WTC11 (cell line): ENCODE measurements around the gene SCAANT1. TPM values are rescaled to one million over a fixed set of nuclear protein-coding genes. Genes with fewer than 3 reads are reported as not detected.

ENCODE experiments used
- ATAC-seq: fragments of 200-7000 bp; cut with Tn5 transposase; 2 replicates; pipeline ENCODE4 v1.10.0; 2021; ENCODE audit warnings: mild to moderate bottlenecking, moderate library complexity
- CTCF ChIA-PET: fragments of 300-600 bp; sonication (Branson Sonifier 250); formaldehyde crosslinking; loops from one replicate; lab custom pipeline; 2021; ENCODE audit warnings: antibody characterized with exemption; lab: Charles Lee
- POLR2A ChIA-PET: fragments of 350-600 bp; sonication (Branson Sonifier 250); formaldehyde crosslinking; loops from one replicate; lab custom pipeline; 2021; ENCODE audit warnings: antibody characterized with exemption; lab: Charles Lee
- DNase-seq: peaks from one replicate; pipeline ENCODE4 v3.0.0; 2021; ENCODE audit warnings: low spot score
- H3K27ac Mint-ChIP-seq: 2 replicates; pipeline ENCODE4 v1.8.0; 2021; ENCODE audit warnings: mixed read lengths
- H3K27me3 Mint-ChIP-seq: 2 replicates; pipeline ENCODE4 v1.8.0; 2021; ENCODE audit warnings: low read depth, mild to moderate bottlenecking, moderate library complexity, mixed read lengths
- H3K36me3 Mint-ChIP-seq: 2 replicates; pipeline ENCODE4 v1.8.0; 2021; ENCODE audit warnings: mixed read lengths
- H3K4me1 Mint-ChIP-seq: 2 replicates; pipeline ENCODE4 v1.8.0; 2022; ENCODE audit warnings: mixed read lengths
- H3K4me3 Mint-ChIP-seq: 2 replicates; pipeline ENCODE4 v1.8.0; 2021; ENCODE audit warnings: mild to moderate bottlenecking, moderate library complexity, mixed read lengths
- H3K9me3 Mint-ChIP-seq: 2 replicates; pipeline ENCODE4 v1.8.0; 2021; ENCODE audit warnings: mixed read lengths
- CDX4 ChIP-seq: fragments of 250-450 bp; sonication (Bioruptor Pico); IDR thresholded peaks from 2 replicates; pipeline ENCODE4 v1.9.0; 2021; ENCODE audit warnings: moderate library complexity, mild to moderate bottlenecking, inconsistent platforms, borderline replicate concordance
- E2F1 ChIP-seq: sonication (generic); formaldehyde crosslinking; IDR thresholded peaks from 2 replicates; pipeline ENCODE4 v1.8.0; 2022; ENCODE audit warnings: mild to moderate bottlenecking, missing genetic modification reagents
- ELF4 ChIP-seq: sonication (generic); formaldehyde crosslinking; IDR thresholded peaks from 2 replicates; pipeline ENCODE4 v1.8.1; 2022; ENCODE audit warnings: low read depth, mild to moderate bottlenecking, moderate library complexity, missing genetic modification reagents
- FOXP4 ChIP-seq: sonication (generic); formaldehyde crosslinking; IDR thresholded peaks from 2 replicates; pipeline ENCODE4 v1.8.0; 2022; ENCODE audit warnings: mild to moderate bottlenecking, missing genetic modification reagents
- GRHL2 ChIP-seq: fragments of 250-450 bp; sonication (Bioruptor Pico); IDR thresholded peaks from 2 replicates; pipeline ENCODE4 v1.8.0; 2022; ENCODE audit warnings: mild to moderate bottlenecking, moderate library complexity; ENCODE audit not compliant: insufficient replicate concordance, severe bottlenecking
- GTF2I ChIP-seq: fragments of 250-450 bp; sonication (Bioruptor Pico); conservative IDR thresholded peaks from 2 replicates; pipeline ENCODE4 v1.4.0; 2021; ENCODE audit warnings: mild to moderate bottlenecking
- HMGXB4 ChIP-seq: sonication (generic); formaldehyde crosslinking; IDR thresholded peaks from 2 replicates; pipeline ENCODE4 v1.8.1; 2023; ENCODE audit warnings: mild to moderate bottlenecking, moderate library complexity, missing genetic modification reagents
- NFYB ChIP-seq: sonication (generic); formaldehyde crosslinking; conservative IDR thresholded peaks from 2 replicates; pipeline ENCODE4 v1.8.0; 2022; ENCODE audit warnings: low read depth, missing genetic modification reagents
- NR2C2 ChIP-seq: sonication (generic); formaldehyde crosslinking; IDR thresholded peaks from 2 replicates; pipeline ENCODE4 v1.8.0; 2022; ENCODE audit warnings: mild to moderate bottlenecking, missing genetic modification reagents
- NR3C1 ChIP-seq: sonication (generic); formaldehyde crosslinking; conservative IDR thresholded peaks from 2 replicates; pipeline ENCODE4 v1.8.1; 2023; ENCODE audit warnings: low read depth, mild to moderate bottlenecking, missing genetic modification reagents
- PRDM15 ChIP-seq: sonication (generic); formaldehyde crosslinking; IDR thresholded peaks from 2 replicates; pipeline ENCODE4 v1.8.0; 2022; ENCODE audit warnings: missing genetic modification reagents
- STAT6 ChIP-seq: sonication (generic); formaldehyde crosslinking; conservative IDR thresholded peaks from 2 replicates; pipeline ENCODE4 v1.8.1; 2023; ENCODE audit warnings: mild to moderate bottlenecking, low read depth, missing genetic modification reagents, moderate library complexity
- ZNF121 ChIP-seq: sonication (generic); formaldehyde crosslinking; IDR thresholded peaks from 2 replicates; pipeline ENCODE4 v1.8.0; 2023; ENCODE audit warnings: missing genetic modification reagents
- ZNF317 ChIP-seq: sonication (generic); formaldehyde crosslinking; IDR thresholded peaks from 2 replicates; pipeline ENCODE4 v1.8.1; 2023; ENCODE audit warnings: low read depth, mild to moderate bottlenecking, moderate library complexity, missing genetic modification reagents, borderline replicate concordance
- ZNF423 ChIP-seq: fragments of 250-450 bp; sonication (Bioruptor Pico); IDR thresholded peaks from 2 replicates; pipeline ENCODE4 v2.1.2; 2022; ENCODE audit warnings: mild to moderate bottlenecking, moderate library complexity
- ZNF512 ChIP-seq: sonication (generic); formaldehyde crosslinking; IDR thresholded peaks from 2 replicates; pipeline ENCODE4 v1.8.1; 2022; ENCODE audit warnings: missing genetic modification reagents, borderline replicate concordance
- ZSCAN18 ChIP-seq: fragments of 250-450 bp; sonication (Bioruptor Pico); IDR thresholded peaks from 2 replicates; pipeline ENCODE4 v2.1.2; 2022; ENCODE audit warnings: mild to moderate bottlenecking, moderate library complexity
- total RNA-seq: library from RNA; stranded (reverse); gene quantifications from 3 replicates; pipeline ENCODE4 v1.2.3, GENCODE V29; 2021

Gene SCAANT1
- total RNA-seq, 1 experiment from 2014 or later = 1.3 TPM

- Mint-ChIP-seq H3K27ac (no peak overlapping the region), H3K4me1 (peaks cover 35% of the 10 kb centered on the region), H3K4me3 (no peak overlapping the region), H3K36me3 (no peaks in the 10 kb centered on the region), H3K27me3 (no peaks in the 10 kb centered on the region), H3K9me3 (no peaks in the 10 kb centered on the region)
- TF ChIP-seq ELF4 (CRISPR knock-in tag) (no peak), E2F1 (CRISPR knock-in tag) (no peak), NR3C1 (no peak), ZNF317 (CRISPR knock-in tag) (no peak), ZNF512 (CRISPR knock-in tag) (no peak), NR2C2 (CRISPR knock-in tag) (no peak), NFYB (CRISPR knock-in tag) (no peak), STAT6 (CRISPR knock-in tag) (no peak), ZNF423 (no peak), HMGXB4 (CRISPR knock-in tag) (no peak), ZNF121 (CRISPR knock-in tag) (no peak), GRHL2 (no peak), GTF2I (CRISPR knock-in tag) (no peak)
- ChIA-PET CTCF (no interaction called here), POLR2A (no interaction called here)
- ATAC-seq (no peak), DNase-seq (no peak)
These were observed 37.4 kb downstream of the SCAANT1 start for GRCh38 chr3:63874769-63875168.

GRCh38 chr3:63872135-63872924 lies 39.9 kb downstream of the SCAANT1 start:
- Mint-ChIP-seq H3K9me3 (no peaks in the 10 kb centered on the region), H3K27ac (no peak overlapping the region), H3K4me1 (peaks cover 21% of the 10 kb centered on the region), H3K4me3 (no peak overlapping the region), H3K27me3 (no peaks in the 10 kb centered on the region), H3K36me3 (no peaks in the 10 kb centered on the region)
- ATAC-seq (no peak), DNase-seq (no peak)
- CTCF ChIA-PET = no interaction called here
- POLR2A ChIA-PET = no interaction called here
- TF ChIP-seq ZSCAN18 (CRISPR knock-in tag) (no peak), CDX4 (CRISPR knock-in tag) (no peak), PRDM15 (no peak), FOXP4 (CRISPR knock-in tag) (no peak)
